Loucy (cell line): ENCODE measurements around the gene CYP24A1.

Experiments used
- H2AFZ ChIP-seq: fragments of 200-600 bp; sonication (generic); 2 replicates; pipeline ENCODE4 v1.6.0; 2016; ENCODE audit warnings: antibody characterized with exemption, mild to moderate bottlenecking, low read length, moderate library complexity
- H3F3A ChIP-seq: fragments of 200-600 bp; 2 replicates; pipeline ENCODE4 v1.6.0; 2016; ENCODE audit warnings: antibody characterized with exemption, low read depth, mild to moderate bottlenecking
- H3K27me3 ChIP-seq: fragments of 200-600 bp; sonication (generic); 2 replicates; pipeline ENCODE4 v1.6.1; 2014; ENCODE audit warnings: low read length, mild to moderate bottlenecking; ENCODE audit not compliant: insufficient read depth, poor library complexity, severe bottlenecking
- H3K36me3 ChIP-seq: fragments of 200-600 bp; sonication (generic); 2 replicates; pipeline ENCODE4 v1.6.1; 2016; ENCODE audit warnings: low read length; ENCODE audit not compliant: insufficient read depth
- H3K4me1 ChIP-seq: fragments of 200-600 bp; sonication (generic); 2 replicates; pipeline ENCODE4 v1.5.1; 2014; ENCODE audit warnings: low read length, mild to moderate bottlenecking; ENCODE audit not compliant: insufficient read depth, poor library complexity, severe bottlenecking
- H3K4me2 ChIP-seq: fragments of 200-600 bp; sonication (generic); 2 replicates; pipeline ENCODE4 v1.6.0; 2014; ENCODE audit warnings: antibody characterized with exemption, low read length, low read depth, mild to moderate bottlenecking; ENCODE audit not compliant: poor library complexity, severe bottlenecking
- H3K4me3 ChIP-seq: fragments of 200-600 bp; sonication (generic); 2 replicates; pipeline ENCODE4 v1.5.1; 2014; ENCODE audit warnings: low read length, mild to moderate bottlenecking, mixed read lengths; ENCODE audit not compliant: poor library complexity, severe bottlenecking
- H3K79me2 ChIP-seq: fragments of 200-600 bp; sonication (generic); 2 replicates; pipeline ENCODE4 v1.6.1; 2014; ENCODE audit warnings: low read length; ENCODE audit not compliant: insufficient read depth
- H3K9ac ChIP-seq: fragments of 200-600 bp; sonication (generic); 2 replicates; pipeline ENCODE4 v1.6.0; 2014; ENCODE audit warnings: mild to moderate bottlenecking, low read depth, low read length, moderate library complexity; ENCODE audit not compliant: poor library complexity, severe bottlenecking
- H3K9me2 ChIP-seq: fragments of 200-600 bp; sonication (generic); replicated peaks from 2 replicates; pipeline ENCODE4 v1.6.1; 2016; ENCODE audit warnings: low read depth, low read length, mixed read lengths
- H3K9me3 ChIP-seq: fragments of 200-600 bp; sonication (generic); 2 replicates; pipeline ENCODE4 v1.6.1; 2014; ENCODE audit warnings: mild to moderate bottlenecking, antibody characterized with exemption, low read length, low read depth; ENCODE audit not compliant: insufficient read depth
- H4K20me1 ChIP-seq: fragments of 200-600 bp; sonication (generic); 2 replicates; pipeline ENCODE4 v1.6.0; 2014; ENCODE audit warnings: antibody characterized with exemption, low read length, mild to moderate bottlenecking; ENCODE audit not compliant: insufficient read depth, poor library complexity, severe bottlenecking
- CTCF ChIP-seq: fragments of 200-600 bp; sonication (generic); conservative IDR thresholded peaks from 2 replicates; pipeline ENCODE4 v1.5.1; 2014; ENCODE audit warnings: mild to moderate bottlenecking, antibody characterized with exemption, low read length
- EZH2phosphoT487 ChIP-seq: fragments of 200-600 bp; IDR thresholded peaks from 2 replicates; pipeline ENCODE4 v1.6.1; 2018; ENCODE audit warnings: antibody characterized with exemption, mild to moderate bottlenecking, moderate library complexity, borderline replicate concordance

Gene CYP24A1

GRCh38 chr20:54156981-54157835 lies 16.6 kb downstream of the CYP24A1 start:
- Histone ChIP-seq H3K27me3 (no peaks in the 10 kb centered on the region), H3F3A (no peaks in the 10 kb centered on the region), H3K9ac (no peak overlapping the region), H3K9me2 (no peaks in the 10 kb centered on the region), H4K20me1 (no peaks in the 10 kb centered on the region), H3K9me3 (no peaks in the 10 kb centered on the region), H3K4me1 (no peaks in the 10 kb centered on the region), H2AFZ (no peak overlapping the region), H3K36me3 (no peaks in the 10 kb centered on the region), H3K4me3 (no peak overlapping the region), H3K4me2 (no peak overlapping the region), H3K79me2 (no peaks in the 10 kb centered on the region)
- TF ChIP-seq EZH2phosphoT487 (no peak), CTCF (no peak)

DNA sequence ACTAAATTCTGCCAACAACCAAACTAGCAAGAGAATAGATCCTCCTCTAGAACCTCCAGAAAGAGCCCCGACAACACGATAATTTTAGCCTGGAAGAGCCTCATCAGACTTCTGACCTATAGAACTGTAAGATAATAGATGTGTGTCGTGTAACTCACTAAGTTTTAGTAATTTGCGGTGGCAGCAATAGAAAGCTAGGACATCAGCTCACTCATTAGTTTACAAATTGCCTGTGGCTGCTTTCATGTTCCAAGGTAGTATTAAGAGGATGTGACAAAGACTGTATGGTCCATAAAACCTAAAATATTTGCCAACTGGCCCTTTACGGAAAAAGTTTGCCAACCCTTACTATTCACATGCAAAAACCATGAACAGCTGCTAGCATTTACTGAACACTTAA lies 17.3 kb downstream of the CYP24A1 start:
- Histone ChIP-seq H3K9ac (no peak overlapping the region), H3K27me3 (no peaks in the 10 kb centered on the region), H3K9me2 (no peaks in the 10 kb centered on the region), H3K79me2 (no peaks in the 10 kb centered on the region), H3F3A (no peaks in the 10 kb centered on the region), H2AFZ (no peak overlapping the region), H4K20me1 (no peaks in the 10 kb centered on the region), H3K36me3 (no peaks in the 10 kb centered on the region), H3K9me3 (no peaks in the 10 kb centered on the region), H3K4me3 (no peak overlapping the region), H3K4me2 (no peak overlapping the region), H3K4me1 (no peaks in the 10 kb centered on the region)
- no peak for TF ChIP-seq EZH2phosphoT487
- no peak for TF ChIP-seq CTCF

- no peak for TF ChIP-seq EZH2phosphoT487
- no peak for TF ChIP-seq CTCF
- Histone ChIP-seq H3K4me2 (no peak overlapping the region), H3F3A (no peaks in the 10 kb centered on the region), H3K4me3 (no peak overlapping the region), H3K4me1 (no peaks in the 10 kb centered on the region), H3K27me3 (no peaks in the 10 kb centered on the region), H3K9ac (no peak overlapping the region), H3K36me3 (no peaks in the 10 kb centered on the region), H3K79me2 (no peaks in the 10 kb centered on the region), H3K9me2 (no peaks in the 10 kb centered on the region), H3K9me3 (no peaks in the 10 kb centered on the region), H4K20me1 (no peaks in the 10 kb centered on the region), H2AFZ (no peak overlapping the region)
Observed at GRCh38 chr20:54155736-54156317, 18.0 kb downstream of the CYP24A1 start.
